HepG2 (cell line): ENCODE data around the gene CENPC. TPM values are rescaled to one million over a fixed set of nuclear protein-coding genes. Genes with fewer than 3 reads are reported as not detected.

ENCODE experiments used
- ARID2 ChIP-seq: sonication (generic); formaldehyde crosslinking; IDR thresholded peaks from 2 replicates; pipeline ENCODE4 v1.8.1; 2022; ENCODE audit warnings: mild to moderate bottlenecking, missing genetic modification reagents, borderline replicate concordance
- BORCS8-MEF2B ChIP-seq: sonication (generic); formaldehyde crosslinking; IDR thresholded peaks from 2 replicates; pipeline ENCODE4 v1.8.0; 2022; ENCODE audit warnings: mild to moderate bottlenecking, missing genetic modification reagents
- GATAD1 ChIP-seq: IDR thresholded peaks from 2 replicates; pipeline ENCODE4 v1.6.1; 2016; ENCODE audit warnings: missing genetic modification reagents, missing compliant biosample characterization
- NFATC3 ChIP-seq: sonication (generic); formaldehyde crosslinking; IDR thresholded peaks from 2 replicates; pipeline ENCODE4 v1.5.1; 2020; ENCODE audit warnings: mild to moderate bottlenecking, missing genetic modification reagents
- PTBP1 ChIP-seq: fragments of 200-400 bp; formaldehyde crosslinking; IDR thresholded peaks from 2 replicates; pipeline ENCODE4 v1.6.1; 2018; ENCODE audit warnings: low read length, low read depth; ENCODE audit not compliant: poor library complexity, severe bottlenecking
- RELA ChIP-seq: sonication (generic); formaldehyde crosslinking; IDR thresholded peaks from 2 replicates; pipeline ENCODE4 v1.4.0; 2020; ENCODE audit warnings: missing genetic modification reagents
- polyA plus RNA-seq, 8 experiments: library from polyadenylated mRNA; depleted of rRNA in 3 of 8; stranded (reverse) in 7 of 8; unstranded in 1 of 8; fragments of >200 nt; fragmentation: Illumina TruSeq in 4 of 8; extraction: Trizol in 4 of 8; gene quantifications; 2 replicates each; pipeline versions ENCODE4 v1.2.1 to v1.2.3, GENCODE V29; 2011 to 2016; ENCODE audit warnings: low read depth in 4 of 8, missing spikeins in 1 of 8, mixed read lengths in 1 of 8; ENCODE audit not compliant: insufficient read depth in 1 of 8
- total RNA-seq, 5 experiments: library from RNA; depleted of rRNA; stranded (reverse); fragments of >200 nt; fragmentation: Illumina TruSeq; extraction: Trizol; gene quantifications; 2 replicates each; pipeline ENCODE4 v1.2.3, GENCODE V29; 2016; ENCODE audit warnings: low read depth in 1 of 5
- TF ChIP-seq, protein P1 (sequence below): sonication (generic); formaldehyde crosslinking; IDR thresholded peaks from 2 replicates; pipeline ENCODE4 v1.4.0; 2020; ENCODE audit warnings: missing genetic modification reagents
- TF ChIP-seq, protein P2 (sequence below): sonication (generic); formaldehyde crosslinking; conservative IDR thresholded peaks from 2 replicates; pipeline ENCODE4 v1.4.0; 2020; ENCODE audit warnings: mild to moderate bottlenecking, missing genetic modification reagents, moderate library complexity
- TF ChIP-seq, protein P3 (sequence below): sonication (generic); formaldehyde crosslinking; IDR thresholded peaks from 2 replicates; pipeline ENCODE4 v1.5.0; 2020; ENCODE audit warnings: missing genetic modification reagents
- TF ChIP-seq, protein P4 (sequence below): sonication (generic); formaldehyde crosslinking; IDR thresholded peaks from 2 replicates; pipeline ENCODE4 v1.4.0; 2020; ENCODE audit warnings: mild to moderate bottlenecking, low read depth, missing genetic modification reagents
- TF ChIP-seq, protein P5 (sequence below): sonication (generic); formaldehyde crosslinking; IDR thresholded peaks from 2 replicates; pipeline ENCODE4 v1.4.0; 2020; ENCODE audit warnings: mild to moderate bottlenecking, missing genetic modification reagents
- TF ChIP-seq, protein P6 (sequence below): sonication (generic); formaldehyde crosslinking; IDR thresholded peaks from 2 replicates; pipeline ENCODE4 v1.5.0; 2020; ENCODE audit warnings: mild to moderate bottlenecking, missing genetic modification reagents

CENPC gene
- total and polyA plus RNA-seq, 2 of the 13 experiments (the other 11 are each of a cell fraction or from before 2014, with no cell fraction given), result 4.7 to 16.4 TPM

DNA sequence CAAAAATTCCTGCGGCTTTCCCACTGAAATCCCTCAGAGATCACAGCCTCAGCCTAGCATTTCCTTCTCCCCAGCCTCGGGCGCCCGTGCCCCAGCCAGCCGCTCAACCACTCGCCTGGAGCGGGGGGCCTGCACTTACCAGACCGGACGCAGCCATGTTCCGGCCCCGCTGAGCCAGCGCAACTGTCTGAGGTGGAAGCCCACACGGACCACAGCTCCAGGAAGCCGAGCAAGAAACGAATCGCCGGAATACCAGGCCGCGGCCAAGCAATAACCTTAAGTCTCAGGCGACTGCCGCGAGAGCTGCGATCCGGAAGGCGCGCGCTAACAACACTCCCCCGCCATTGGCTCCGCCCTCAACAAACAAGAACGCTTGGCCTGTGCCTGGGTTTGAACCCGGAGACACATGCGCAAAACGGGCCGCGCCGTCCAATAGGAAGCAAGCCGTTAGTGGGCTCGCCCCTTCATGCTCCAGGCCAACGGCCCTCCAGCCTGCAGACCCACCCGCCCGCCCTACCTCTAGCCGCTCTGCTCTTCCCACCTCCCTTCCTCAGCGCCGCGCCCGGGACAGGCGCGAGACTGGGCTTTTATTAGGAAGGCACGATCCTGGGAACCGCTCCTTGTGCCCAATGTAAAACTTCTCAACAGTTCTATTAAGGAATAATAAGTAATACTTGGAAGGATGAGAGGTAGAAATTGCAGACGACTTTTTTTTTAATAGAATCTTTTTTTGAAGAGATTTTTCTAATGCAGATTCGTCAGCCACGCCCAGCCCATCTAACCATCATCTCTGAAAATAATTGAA, at the start of gene CENPC (continued):
- TF ChIP-seq, protein P1, sequence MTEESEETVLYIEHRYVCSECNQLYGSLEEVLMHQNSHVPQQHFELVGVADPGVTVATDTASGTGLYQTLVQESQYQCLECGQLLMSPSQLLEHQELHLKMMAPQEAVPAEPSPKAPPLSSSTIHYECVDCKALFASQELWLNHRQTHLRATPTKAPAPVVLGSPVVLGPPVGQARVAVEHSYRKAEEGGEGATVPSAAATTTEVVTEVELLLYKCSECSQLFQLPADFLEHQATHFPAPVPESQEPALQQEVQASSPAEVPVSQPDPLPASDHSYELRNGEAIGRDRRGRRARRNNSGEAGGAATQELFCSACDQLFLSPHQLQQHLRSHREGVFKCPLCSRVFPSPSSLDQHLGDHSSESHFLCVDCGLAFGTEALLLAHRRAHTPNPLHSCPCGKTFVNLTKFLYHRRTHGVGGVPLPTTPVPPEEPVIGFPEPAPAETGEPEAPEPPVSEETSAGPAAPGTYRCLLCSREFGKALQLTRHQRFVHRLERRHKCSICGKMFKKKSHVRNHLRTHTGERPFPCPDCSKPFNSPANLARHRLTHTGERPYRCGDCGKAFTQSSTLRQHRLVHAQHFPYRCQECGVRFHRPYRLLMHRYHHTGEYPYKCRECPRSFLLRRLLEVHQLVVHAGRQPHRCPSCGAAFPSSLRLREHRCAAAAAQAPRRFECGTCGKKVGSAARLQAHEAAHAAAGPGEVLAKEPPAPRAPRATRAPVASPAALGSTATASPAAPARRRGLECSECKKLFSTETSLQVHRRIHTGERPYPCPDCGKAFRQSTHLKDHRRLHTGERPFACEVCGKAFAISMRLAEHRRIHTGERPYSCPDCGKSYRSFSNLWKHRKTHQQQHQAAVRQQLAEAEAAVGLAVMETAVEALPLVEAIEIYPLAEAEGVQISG, result peak; percentile 73
- TF ChIP-seq RELA (CRISPR knock-in tag), result no peak
- TF ChIP-seq, protein P2, sequence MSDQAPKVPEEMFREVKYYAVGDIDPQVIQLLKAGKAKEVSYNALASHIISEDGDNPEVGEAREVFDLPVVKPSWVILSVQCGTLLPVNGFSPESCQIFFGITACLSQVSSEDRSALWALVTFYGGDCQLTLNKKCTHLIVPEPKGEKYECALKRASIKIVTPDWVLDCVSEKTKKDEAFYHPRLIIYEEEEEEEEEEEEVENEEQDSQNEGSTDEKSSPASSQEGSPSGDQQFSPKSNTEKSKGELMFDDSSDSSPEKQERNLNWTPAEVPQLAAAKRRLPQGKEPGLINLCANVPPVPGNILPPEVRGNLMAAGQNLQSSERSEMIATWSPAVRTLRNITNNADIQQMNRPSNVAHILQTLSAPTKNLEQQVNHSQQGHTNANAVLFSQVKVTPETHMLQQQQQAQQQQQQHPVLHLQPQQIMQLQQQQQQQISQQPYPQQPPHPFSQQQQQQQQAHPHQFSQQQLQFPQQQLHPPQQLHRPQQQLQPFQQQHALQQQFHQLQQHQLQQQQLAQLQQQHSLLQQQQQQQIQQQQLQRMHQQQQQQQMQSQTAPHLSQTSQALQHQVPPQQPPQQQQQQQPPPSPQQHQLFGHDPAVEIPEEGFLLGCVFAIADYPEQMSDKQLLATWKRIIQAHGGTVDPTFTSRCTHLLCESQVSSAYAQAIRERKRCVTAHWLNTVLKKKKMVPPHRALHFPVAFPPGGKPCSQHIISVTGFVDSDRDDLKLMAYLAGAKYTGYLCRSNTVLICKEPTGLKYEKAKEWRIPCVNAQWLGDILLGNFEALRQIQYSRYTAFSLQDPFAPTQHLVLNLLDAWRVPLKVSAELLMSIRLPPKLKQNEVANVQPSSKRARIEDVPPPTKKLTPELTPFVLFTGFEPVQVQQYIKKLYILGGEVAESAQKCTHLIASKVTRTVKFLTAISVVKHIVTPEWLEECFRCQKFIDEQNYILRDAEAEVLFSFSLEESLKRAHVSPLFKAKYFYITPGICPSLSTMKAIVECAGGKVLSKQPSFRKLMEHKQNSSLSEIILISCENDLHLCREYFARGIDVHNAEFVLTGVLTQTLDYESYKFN, result 0 out of 2 replicates have a peak, but pooled peaks have one; percentile 11
- TF ChIP-seq, protein P3, sequence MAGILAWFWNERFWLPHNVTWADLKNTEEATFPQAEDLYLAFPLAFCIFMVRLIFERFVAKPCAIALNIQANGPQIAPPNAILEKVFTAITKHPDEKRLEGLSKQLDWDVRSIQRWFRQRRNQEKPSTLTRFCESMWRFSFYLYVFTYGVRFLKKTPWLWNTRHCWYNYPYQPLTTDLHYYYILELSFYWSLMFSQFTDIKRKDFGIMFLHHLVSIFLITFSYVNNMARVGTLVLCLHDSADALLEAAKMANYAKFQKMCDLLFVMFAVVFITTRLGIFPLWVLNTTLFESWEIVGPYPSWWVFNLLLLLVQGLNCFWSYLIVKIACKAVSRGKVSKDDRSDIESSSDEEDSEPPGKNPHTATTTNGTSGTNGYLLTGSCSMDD (CRISPR knock-in tag), result no peak
- TF ChIP-seq, protein P4, sequence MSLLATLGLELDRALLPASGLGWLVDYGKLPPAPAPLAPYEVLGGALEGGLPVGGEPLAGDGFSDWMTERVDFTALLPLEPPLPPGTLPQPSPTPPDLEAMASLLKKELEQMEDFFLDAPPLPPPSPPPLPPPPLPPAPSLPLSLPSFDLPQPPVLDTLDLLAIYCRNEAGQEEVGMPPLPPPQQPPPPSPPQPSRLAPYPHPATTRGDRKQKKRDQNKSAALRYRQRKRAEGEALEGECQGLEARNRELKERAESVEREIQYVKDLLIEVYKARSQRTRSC (CRISPR knock-in tag), result no peak
- TF ChIP-seq ARID2 (CRISPR knock-in tag), result no peak; the same call in 1 of the 2 replicates
- TF ChIP-seq, protein P5, sequence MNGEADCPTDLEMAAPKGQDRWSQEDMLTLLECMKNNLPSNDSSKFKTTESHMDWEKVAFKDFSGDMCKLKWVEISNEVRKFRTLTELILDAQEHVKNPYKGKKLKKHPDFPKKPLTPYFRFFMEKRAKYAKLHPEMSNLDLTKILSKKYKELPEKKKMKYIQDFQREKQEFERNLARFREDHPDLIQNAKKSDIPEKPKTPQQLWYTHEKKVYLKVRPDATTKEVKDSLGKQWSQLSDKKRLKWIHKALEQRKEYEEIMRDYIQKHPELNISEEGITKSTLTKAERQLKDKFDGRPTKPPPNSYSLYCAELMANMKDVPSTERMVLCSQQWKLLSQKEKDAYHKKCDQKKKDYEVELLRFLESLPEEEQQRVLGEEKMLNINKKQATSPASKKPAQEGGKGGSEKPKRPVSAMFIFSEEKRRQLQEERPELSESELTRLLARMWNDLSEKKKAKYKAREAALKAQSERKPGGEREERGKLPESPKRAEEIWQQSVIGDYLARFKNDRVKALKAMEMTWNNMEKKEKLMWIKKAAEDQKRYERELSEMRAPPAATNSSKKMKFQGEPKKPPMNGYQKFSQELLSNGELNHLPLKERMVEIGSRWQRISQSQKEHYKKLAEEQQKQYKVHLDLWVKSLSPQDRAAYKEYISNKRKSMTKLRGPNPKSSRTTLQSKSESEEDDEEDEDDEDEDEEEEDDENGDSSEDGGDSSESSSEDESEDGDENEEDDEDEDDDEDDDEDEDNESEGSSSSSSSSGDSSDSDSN, result peak; percentile 91
- no peak for TF ChIP-seq PTBP1
- no peak for TF ChIP-seq NFATC3
- TF ChIP-seq, protein P6, sequence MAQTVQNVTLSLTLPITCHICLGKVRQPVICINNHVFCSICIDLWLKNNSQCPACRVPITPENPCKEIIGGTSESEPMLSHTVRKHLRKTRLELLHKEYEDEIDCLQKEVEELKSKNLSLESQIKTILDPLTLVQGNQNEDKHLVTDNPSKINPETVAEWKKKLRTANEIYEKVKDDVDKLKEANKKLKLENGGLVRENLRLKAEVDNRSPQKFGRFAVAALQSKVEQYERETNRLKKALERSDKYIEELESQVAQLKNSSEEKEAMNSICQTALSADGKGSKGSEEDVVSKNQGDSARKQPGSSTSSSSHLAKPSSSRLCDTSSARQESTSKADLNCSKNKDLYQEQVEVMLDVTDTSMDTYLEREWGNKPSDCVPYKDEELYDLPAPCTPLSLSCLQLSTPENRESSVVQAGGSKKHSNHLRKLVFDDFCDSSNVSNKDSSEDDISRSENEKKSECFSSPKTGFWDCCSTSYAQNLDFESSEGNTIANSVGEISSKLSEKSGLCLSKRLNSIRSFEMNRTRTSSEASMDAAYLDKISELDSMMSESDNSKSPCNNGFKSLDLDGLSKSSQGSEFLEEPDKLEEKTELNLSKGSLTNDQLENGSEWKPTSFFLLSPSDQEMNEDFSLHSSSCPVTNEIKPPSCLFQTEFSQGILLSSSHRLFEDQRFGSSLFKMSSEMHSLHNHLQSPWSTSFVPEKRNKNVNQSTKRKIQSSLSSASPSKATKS, result 0 out of 2 replicates have a peak, but pooled peaks have one; percentile 30
- peak; percentile 84 for TF ChIP-seq GATAD1 (CRISPR knock-in tag)
- peak; percentile 64; the same call in 1 of the 2 replicates for TF ChIP-seq BORCS8-MEF2B (CRISPR knock-in tag)
